22Rv1 (cell line): Measurements from ENCODE around the gene AGTPBP1.

ENCODE experiments used
- H3K27ac ChIP-seq: fragments of 450-650 bp; 2 replicates; pipeline ENCODE4 v1.5.1; 2017
- ZFX ChIP-seq: fragments of 450-650 bp; IDR thresholded peaks from 2 replicates; pipeline ENCODE4 v1.6.1; 2017; ENCODE audit warnings: antibody characterized with exemption, borderline replicate concordance
- TF ChIP-seq, protein P1 (sequence below): fragments of 450-650 bp; IDR thresholded peaks from 2 replicates; pipeline ENCODE4 v1.5.1; 2017; ENCODE audit warnings: mild to moderate bottlenecking

Gene AGTPBP1

DNA sequence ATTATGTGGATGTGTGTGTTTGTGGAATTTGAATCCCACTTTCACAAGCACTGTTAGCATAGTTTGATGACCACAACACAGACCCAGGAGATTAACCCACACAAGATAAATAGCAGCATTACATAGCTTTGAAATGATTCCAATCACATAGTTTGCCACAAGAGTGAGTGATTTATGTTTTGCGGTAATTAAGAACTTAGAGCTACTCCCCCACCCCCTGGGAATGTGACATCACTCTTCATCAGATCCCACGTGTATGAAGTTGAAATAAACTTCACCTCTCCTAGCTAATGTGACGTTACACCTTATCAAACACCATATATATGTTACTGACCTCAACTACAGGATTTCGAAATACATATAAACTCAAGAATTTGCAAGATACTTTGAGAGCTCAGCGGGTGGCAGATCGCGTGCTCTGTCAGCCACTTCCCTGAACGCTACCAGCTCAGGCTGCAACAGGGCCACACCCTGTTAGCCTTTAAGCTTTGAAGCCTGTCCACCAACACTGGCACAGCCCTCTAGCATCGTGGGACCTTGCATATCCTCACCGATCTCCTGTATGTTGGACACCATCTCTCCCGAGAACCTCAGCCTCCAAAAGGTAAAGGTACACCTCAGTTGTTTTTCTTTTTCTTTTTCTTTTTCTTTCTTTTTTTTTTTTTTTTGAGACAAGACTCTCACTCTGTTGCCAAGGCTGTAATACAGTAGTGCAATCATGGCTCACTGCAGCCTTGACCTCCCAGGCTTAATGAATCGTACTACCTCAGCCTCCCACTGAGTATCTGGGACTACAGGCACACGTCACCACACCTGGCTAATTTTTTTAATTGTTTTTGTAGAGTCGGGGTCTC lies 1.7 kb upstream of the AGTPBP1 start:
- TF ChIP-seq ZFX = no peak
- TF ChIP-seq, protein P1, sequence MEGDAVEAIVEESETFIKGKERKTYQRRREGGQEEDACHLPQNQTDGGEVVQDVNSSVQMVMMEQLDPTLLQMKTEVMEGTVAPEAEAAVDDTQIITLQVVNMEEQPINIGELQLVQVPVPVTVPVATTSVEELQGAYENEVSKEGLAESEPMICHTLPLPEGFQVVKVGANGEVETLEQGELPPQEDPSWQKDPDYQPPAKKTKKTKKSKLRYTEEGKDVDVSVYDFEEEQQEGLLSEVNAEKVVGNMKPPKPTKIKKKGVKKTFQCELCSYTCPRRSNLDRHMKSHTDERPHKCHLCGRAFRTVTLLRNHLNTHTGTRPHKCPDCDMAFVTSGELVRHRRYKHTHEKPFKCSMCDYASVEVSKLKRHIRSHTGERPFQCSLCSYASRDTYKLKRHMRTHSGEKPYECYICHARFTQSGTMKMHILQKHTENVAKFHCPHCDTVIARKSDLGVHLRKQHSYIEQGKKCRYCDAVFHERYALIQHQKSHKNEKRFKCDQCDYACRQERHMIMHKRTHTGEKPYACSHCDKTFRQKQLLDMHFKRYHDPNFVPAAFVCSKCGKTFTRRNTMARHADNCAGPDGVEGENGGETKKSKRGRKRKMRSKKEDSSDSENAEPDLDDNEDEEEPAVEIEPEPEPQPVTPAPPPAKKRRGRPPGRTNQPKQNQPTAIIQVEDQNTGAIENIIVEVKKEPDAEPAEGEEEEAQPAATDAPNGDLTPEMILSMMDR = no peak
- H3K27ac ChIP-seq = no peak overlapping the region

DNA sequence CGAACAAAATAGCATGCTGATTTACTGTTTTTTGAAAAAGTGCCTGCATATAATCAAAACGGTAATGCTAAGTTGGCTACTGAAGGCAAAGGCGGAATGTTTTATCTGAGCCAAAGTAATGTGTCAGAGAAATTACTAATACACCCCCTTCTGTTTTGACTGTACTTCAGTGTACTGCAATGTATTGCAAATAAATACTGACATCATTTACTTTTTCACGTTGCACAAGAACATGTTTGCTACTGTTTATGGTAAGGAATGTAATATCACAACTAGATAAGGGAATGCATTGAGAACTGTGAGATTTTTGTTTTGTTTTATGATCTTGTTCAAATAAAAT lies 813 bp upstream of the AGTPBP1 start:
- no peak for TF ChIP-seq ZFX
- TF ChIP-seq, protein P1 = no peak
- H3K27ac ChIP-seq = peak overlapping the region; percentile 40

DNA sequence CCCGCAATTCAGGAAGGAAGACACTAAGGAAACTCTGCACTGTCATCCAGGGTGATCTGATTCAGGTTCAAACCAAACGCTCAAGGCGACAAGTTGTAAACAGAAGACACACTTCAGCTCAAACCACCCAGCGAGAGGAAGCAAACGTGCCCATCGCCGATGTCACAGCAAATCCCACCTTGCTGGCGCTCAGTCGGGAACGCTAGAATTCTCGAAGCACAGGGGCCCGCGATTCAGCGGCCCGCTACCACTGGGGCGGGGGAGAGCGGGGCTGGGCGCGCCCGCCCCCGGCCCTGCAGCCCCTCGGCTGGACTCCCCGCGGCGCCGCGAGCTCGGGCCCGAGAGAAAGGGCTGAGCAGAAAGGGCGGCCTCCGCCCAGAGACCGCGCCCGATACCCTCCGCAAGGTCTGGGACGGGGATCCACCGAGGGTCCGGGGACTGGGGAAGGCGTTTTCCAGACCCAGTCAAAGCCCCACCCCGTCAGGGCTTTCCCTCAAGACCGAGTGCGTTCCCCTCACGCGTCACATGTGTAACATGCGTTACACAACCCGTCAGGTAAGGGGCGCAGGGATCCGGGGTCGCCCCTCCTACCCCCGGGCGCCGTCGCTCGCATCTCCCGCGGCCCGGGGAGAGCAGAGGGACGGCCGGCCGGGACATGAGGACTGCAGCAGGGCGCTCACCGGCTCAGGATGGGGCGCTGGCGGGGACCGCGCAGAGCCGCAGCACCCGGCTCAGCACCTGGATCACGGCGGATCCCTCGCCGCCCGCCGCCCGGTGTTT lies 469 bp downstream of the AGTPBP1 start:
- TF ChIP-seq, protein P1 = no peak
- no peak for TF ChIP-seq ZFX
- H3K27ac ChIP-seq = peak overlapping the region; percentile 52

DNA sequence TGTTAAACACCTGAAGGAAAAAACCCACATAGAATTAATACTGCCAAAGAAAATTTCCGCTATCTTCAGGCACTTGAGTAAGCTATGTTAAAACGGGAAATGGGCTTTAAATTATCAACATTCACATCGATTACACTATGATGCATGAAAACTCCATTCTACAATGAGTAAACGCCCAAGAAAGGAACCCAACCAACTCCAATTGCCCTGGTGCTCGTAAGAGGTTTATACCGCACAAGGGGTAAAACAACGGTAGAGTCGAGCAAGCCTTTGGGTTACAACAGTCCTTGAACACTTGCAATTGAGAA lies 1.0 kb downstream of the AGTPBP1 start:
- no peak for TF ChIP-seq ZFX
- TF ChIP-seq, protein P1 = no peak
- H3K27ac ChIP-seq = no peak overlapping the region

DNA sequence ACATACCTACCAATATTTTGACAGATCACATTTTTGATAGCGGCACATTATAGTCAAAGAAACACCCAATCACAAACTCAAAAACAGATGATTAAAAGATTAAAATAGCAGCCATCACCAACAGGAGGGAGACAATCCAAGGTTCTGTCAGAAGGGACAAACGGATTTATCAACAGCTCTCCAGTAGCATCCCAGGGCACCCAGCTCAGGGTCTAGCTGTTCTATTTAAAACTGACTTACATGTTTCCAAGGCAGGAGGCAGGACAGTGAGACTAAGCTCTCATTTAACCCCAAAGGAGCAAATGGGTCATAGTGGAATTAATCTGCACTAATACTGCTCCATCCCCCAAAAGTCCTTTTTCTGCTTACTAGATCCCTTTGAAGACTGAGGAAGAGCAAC lies 3.2 kb downstream of the AGTPBP1 start:
- H3K27ac ChIP-seq = no peak overlapping the region
- TF ChIP-seq, protein P1 = no peak
- no peak for TF ChIP-seq ZFX

DNA sequence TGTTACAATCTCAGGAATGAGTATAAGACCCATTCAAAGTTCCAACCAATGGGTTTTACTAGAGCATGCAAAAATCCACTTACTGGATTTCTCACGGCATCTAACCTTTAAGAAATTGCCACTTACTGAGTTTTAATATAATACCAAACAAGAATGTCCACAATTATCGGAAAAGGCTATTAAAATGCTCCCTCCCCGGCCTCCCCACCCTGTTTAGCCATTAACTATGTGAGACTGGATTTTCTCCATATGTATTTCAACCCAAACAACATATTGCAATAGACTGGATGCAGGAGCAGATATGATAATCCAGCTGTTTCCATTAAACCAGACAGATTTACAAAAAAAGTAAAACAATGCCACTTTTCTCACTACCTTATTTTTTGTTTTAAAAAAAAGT lies 4.1 kb downstream of the AGTPBP1 start:
- H3K27ac ChIP-seq = no peak overlapping the region
- TF ChIP-seq, protein P1 = no peak
